ENCODE results near the gene TMEM108. TPM values are rescaled to one million over a fixed set of nuclear protein-coding genes. Genes with fewer than 3 reads are reported as not detected.
"Not testable (repeated sequence)": the region's sequence is repeated elsewhere in the genome, so short reads cannot be mapped to it uniquely, and the experiment has no call there.

Gene TMEM108
- polyA plus RNA-seq, 3 donors: not detected

DNA sequence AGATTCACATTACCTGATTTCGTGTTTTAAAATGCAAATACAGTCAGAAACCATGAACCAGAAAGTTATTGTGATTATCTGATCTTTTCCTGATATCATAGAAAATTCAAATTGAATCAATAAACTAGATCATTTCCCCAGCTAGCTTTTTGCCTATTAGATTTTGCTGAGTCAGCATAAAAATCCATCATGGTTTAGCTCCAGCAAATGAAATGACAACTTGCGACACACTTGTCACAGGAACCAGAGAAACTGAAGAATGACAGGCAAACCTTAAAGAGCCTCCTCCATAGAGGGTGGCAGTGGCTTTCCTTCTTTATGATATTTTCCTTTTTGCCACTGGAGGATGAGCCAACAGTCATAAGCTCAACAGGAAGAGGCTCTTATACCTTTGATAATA is 30.6 kb upstream of the TMEM108 start:
- TF ChIP-seq, protein P1, sequence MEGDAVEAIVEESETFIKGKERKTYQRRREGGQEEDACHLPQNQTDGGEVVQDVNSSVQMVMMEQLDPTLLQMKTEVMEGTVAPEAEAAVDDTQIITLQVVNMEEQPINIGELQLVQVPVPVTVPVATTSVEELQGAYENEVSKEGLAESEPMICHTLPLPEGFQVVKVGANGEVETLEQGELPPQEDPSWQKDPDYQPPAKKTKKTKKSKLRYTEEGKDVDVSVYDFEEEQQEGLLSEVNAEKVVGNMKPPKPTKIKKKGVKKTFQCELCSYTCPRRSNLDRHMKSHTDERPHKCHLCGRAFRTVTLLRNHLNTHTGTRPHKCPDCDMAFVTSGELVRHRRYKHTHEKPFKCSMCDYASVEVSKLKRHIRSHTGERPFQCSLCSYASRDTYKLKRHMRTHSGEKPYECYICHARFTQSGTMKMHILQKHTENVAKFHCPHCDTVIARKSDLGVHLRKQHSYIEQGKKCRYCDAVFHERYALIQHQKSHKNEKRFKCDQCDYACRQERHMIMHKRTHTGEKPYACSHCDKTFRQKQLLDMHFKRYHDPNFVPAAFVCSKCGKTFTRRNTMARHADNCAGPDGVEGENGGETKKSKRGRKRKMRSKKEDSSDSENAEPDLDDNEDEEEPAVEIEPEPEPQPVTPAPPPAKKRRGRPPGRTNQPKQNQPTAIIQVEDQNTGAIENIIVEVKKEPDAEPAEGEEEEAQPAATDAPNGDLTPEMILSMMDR (IDR thresholded peaks at IDR 0.05): no peak
- no peak overlapping the region for H3K4me2 ChIP-seq (replicated peaks; ENCODE audit: extremely low read depth, low read length, poor library complexity, severe bottlenecking)
- no peaks in the 10 kb centered on the region for H3K79me2 ChIP-seq (ENCODE audit: insufficient read depth, low read length)
- no CpG with 5 or more reads among the region's 2 CpGs for WGBS (ENCODE audit: insufficient coverage)
- no peaks in the 10 kb centered on the region for H3K4me1 ChIP-seq (ENCODE audit: control insufficient read depth in 1 of 2, insufficient read depth in 2 of 2, low read length in 2 of 2)
- no peak overlapping the region for H2AFZ ChIP-seq (ENCODE audit: insufficient read depth, low read depth, low read length, poor library complexity, severe bottlenecking)
- DNase-seq: no peak
- H3K27ac Mint-ChIP-seq: no peak overlapping the region
- H3K4me3 ChIP-seq (replicated peaks in 1 of 3; ENCODE audit: low read depth in 2 of 3, low read length in 3 of 3): no peak overlapping the region
- H3K9me3 ChIP-seq (replicated peaks in 1 of 2; ENCODE audit: control insufficient read depth in 1 of 2, insufficient read depth in 1 of 2, low read length in 2 of 2): peaks cover 5 to 18% of the 10 kb centered on the region in 2 donors
- H3K4me1 Mint-ChIP-seq: no peaks in the 10 kb centered on the region
- H3K36me3 ChIP-seq (replicated peaks in 1 of 2; ENCODE audit: control insufficient read depth in 1 of 2, insufficient read depth in 2 of 2, low read length in 2 of 2): no peaks in the 10 kb centered on the region
- H3K9me3 Mint-ChIP-seq: peaks cover 11 to 36% (median 31%) of the 10 kb centered on the region in 7 donors
- no peaks in the 10 kb centered on the region for H3K27me3 ChIP-seq (ENCODE audit: control insufficient read depth in 2 of 2, insufficient read depth in 2 of 2, low read length in 2 of 2)
- no peak overlapping the region for H3K4me3 Mint-ChIP-seq
- no peak overlapping the region for H3K27ac ChIP-seq (ENCODE audit: low read depth in 1 of 2, low read length in 2 of 2)
- H3K27me3 Mint-ChIP-seq (ENCODE audit: low read depth in 3 of 3): peaks cover 2 to 3% (median 2%) of the 10 kb centered on the region in 3 donors
- intact Hi-C loops (cut with micrococcal nuclease): no loop called here
- no peak overlapping the region for H3K9ac ChIP-seq (ENCODE audit: insufficient read depth, low read length, poor library complexity, severe bottlenecking)
- H3K36me3 Mint-ChIP-seq: no peaks in the 10 kb centered on the region
- H4K20me1 ChIP-seq (ENCODE audit: insufficient read depth, low read length): no peaks in the 10 kb centered on the region

- peaks cover 0 to 3% (median 3%) of the 10 kb centered on the region in 3 donors for H3K27me3 Mint-ChIP-seq (ENCODE audit: low read depth in 3 of 3)
- TF ChIP-seq, protein P1 (IDR thresholded peaks at IDR 0.05): no peak
- no peak overlapping the region for H3K27ac ChIP-seq (ENCODE audit: low read depth in 1 of 2, low read length in 2 of 2)
- H4K20me1 ChIP-seq (ENCODE audit: insufficient read depth, low read length): no peaks in the 10 kb centered on the region
- intact Hi-C loops (cut with micrococcal nuclease): no loop called here
- H3K9me3 Mint-ChIP-seq: peaks cover 10 to 29% (median 23%) of the 10 kb centered on the region in 7 donors
- H3K9ac ChIP-seq (ENCODE audit: insufficient read depth, low read length, poor library complexity, severe bottlenecking): no peak overlapping the region
- peaks cover 8 to 22% of the 10 kb centered on the region in 2 donors for H3K9me3 ChIP-seq (replicated peaks in 1 of 2; ENCODE audit: control insufficient read depth in 1 of 2, insufficient read depth in 1 of 2, low read length in 2 of 2)
- no peaks in the 10 kb centered on the region for H3K27me3 ChIP-seq (ENCODE audit: control insufficient read depth in 2 of 2, insufficient read depth in 2 of 2, low read length in 2 of 2)
- H3K79me2 ChIP-seq (ENCODE audit: insufficient read depth, low read length): no peaks in the 10 kb centered on the region
- DNase-seq: no peak
- no peak overlapping the region for H3K4me3 Mint-ChIP-seq
- H3K4me1 Mint-ChIP-seq: no peaks in the 10 kb centered on the region
- H3K4me2 ChIP-seq (replicated peaks; ENCODE audit: extremely low read depth, low read length, poor library complexity, severe bottlenecking): no peak overlapping the region
- H3K4me3 ChIP-seq (replicated peaks in 1 of 3; ENCODE audit: low read depth in 2 of 3, low read length in 3 of 3): no peak overlapping the region
- no peaks in the 10 kb centered on the region for H3K36me3 ChIP-seq (replicated peaks in 1 of 2; ENCODE audit: control insufficient read depth in 1 of 2, insufficient read depth in 2 of 2, low read length in 2 of 2)
- no peak overlapping the region for H2AFZ ChIP-seq (ENCODE audit: insufficient read depth, low read depth, low read length, poor library complexity, severe bottlenecking)
- WGBS (ENCODE audit: insufficient coverage): no CpG with 5 or more reads among the region's 3 CpGs
- no peaks in the 10 kb centered on the region for H3K36me3 Mint-ChIP-seq
- no peaks in the 10 kb centered on the region for H3K4me1 ChIP-seq (ENCODE audit: control insufficient read depth in 1 of 2, insufficient read depth in 2 of 2, low read length in 2 of 2)
- H3K27ac Mint-ChIP-seq: no peak overlapping the region
These were observed 23.9 kb upstream of the TMEM108 start for GRCh38 chr3:133014325-133014724.

DNA sequence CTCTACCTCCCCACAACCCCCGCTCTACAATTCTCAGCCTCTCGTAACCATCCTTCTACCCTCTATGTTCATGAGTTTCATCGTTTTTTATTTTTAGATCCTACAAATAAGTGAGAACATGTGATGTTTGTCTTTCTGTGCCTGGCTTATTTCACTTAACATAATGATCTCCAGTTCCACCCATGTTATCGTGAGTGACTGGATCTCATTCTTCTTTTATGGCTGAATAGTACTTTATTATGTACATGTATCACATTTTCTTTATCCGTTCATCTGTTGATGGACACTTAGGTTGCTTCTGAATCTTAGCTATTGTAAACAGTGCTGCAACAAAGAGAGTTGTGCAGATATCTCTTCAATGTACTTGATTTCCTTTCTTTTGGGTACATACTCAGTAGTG is 22.6 kb upstream of the TMEM108 start:
- intact Hi-C loops (cut with micrococcal nuclease): not testable (repeated sequence)

More for the DNA sequence above, 22.6 kb upstream of the TMEM108 start:
- H3K4me1 ChIP-seq (ENCODE audit: control insufficient read depth in 1 of 2, insufficient read depth in 2 of 2, low read length in 2 of 2); DNase-seq; H3K4me1 Mint-ChIP-seq; H2AFZ ChIP-seq (ENCODE audit: insufficient read depth, low read depth, low read length, poor library complexity, severe bottlenecking); H3K36me3 Mint-ChIP-seq; H3K27me3 Mint-ChIP-seq (ENCODE audit: low read depth in 3 of 3); H3K4me3 ChIP-seq (replicated peaks in 1 of 3; ENCODE audit: low read depth in 2 of 3, low read length in 3 of 3); H4K20me1 ChIP-seq (ENCODE audit: insufficient read depth, low read length); H3K79me2 ChIP-seq (ENCODE audit: insufficient read depth, low read length); H3K9ac ChIP-seq (ENCODE audit: insufficient read depth, low read length, poor library complexity, severe bottlenecking); H3K27me3 ChIP-seq (ENCODE audit: control insufficient read depth in 2 of 2, insufficient read depth in 2 of 2, low read length in 2 of 2); H3K4me2 ChIP-seq (replicated peaks; ENCODE audit: extremely low read depth, low read length, poor library complexity, severe bottlenecking); H3K36me3 ChIP-seq (replicated peaks in 1 of 2; ENCODE audit: control insufficient read depth in 1 of 2, insufficient read depth in 2 of 2, low read length in 2 of 2); H3K27ac Mint-ChIP-seq; H3K27ac ChIP-seq (ENCODE audit: low read depth in 1 of 2, low read length in 2 of 2); H3K4me3 Mint-ChIP-seq: not testable (repeated sequence)
- WGBS (ENCODE audit: insufficient coverage): no CpG with 5 or more reads among the region's 5 CpGs
- H3K9me3 ChIP-seq (replicated peaks in 1 of 2; ENCODE audit: control insufficient read depth in 1 of 2, insufficient read depth in 1 of 2, low read length in 2 of 2): peaks cover 8 to 15% of the 10 kb centered on the region in 2 donors
- H3K9me3 Mint-ChIP-seq: peaks cover 6 to 22% (median 14%) of the 10 kb centered on the region in 7 donors

Data from CD14-positive monocyte (primary cell).